GM10847 (cell line): ENCODE measurements around the gene ZEB2.

Experiments used
- POLR2A ChIP-seq: IDR thresholded peaks from 2 replicates; pipeline ENCODE4 v1.6.1; 2011; ENCODE audit not compliant: insufficient read length; ENCODE audit errors: extremely low read depth

Gene ZEB2

DNA sequence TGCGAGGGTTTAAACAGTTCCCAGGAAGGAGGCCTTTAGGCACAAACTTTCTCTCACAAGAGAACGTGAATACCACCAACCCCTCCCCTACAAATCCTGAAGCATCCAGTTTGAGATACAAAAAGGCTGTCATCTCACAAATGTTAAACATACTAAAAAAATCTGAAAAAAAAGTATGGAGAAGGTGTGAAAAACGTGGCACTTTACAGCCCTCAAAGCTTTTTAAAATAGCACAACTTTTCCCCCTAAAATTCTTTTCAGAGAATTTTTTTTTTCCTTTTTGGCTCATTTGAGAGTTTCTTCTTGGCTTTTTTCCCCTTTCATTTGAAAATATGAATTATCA lies 10.1 kb downstream of the ZEB2 start:
- TF ChIP-seq POLR2A, result no peak

DNA sequence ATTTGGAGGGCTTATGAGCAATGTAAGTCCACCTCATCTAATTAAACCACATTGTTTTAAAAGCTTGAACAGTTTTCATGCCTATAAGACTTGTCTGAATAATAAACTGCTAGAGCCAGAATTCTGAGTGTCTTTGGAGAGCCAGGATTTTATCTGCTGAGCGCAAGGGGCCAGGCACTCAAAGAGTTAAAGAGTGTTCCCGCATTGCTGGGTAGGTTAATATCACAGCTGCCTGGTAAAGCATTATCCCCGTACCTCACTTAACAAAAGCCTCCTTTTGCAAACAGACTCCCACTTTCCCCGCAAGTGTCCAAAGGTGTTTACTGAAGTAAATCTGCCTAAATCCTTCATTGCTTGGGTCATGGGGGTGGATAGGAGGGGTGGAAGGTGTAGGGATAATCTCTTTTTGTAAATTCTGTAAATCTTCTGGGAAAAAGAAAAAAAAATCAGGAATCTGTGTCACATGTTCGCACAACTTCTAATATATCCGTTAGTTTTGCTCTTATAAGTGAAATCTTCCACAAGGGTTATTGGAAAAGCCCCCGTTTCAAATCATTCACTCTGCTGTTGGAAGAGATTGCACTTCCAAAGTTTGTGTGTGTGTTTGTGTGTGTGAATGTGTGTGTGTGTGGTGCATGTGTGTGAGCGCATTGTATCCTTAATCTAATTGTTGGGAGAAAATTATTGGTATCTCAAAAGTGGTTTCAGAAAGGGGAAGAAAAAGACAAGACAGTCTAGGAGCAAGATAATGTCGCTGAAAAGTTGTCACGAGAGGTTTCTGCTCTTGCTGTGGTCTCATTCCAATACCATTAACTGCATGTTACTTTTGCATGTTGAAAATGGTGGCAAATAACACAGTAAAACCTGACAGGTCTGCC lies 10.7 kb downstream of the ZEB2 start:
- no peak for TF ChIP-seq POLR2A

DNA sequence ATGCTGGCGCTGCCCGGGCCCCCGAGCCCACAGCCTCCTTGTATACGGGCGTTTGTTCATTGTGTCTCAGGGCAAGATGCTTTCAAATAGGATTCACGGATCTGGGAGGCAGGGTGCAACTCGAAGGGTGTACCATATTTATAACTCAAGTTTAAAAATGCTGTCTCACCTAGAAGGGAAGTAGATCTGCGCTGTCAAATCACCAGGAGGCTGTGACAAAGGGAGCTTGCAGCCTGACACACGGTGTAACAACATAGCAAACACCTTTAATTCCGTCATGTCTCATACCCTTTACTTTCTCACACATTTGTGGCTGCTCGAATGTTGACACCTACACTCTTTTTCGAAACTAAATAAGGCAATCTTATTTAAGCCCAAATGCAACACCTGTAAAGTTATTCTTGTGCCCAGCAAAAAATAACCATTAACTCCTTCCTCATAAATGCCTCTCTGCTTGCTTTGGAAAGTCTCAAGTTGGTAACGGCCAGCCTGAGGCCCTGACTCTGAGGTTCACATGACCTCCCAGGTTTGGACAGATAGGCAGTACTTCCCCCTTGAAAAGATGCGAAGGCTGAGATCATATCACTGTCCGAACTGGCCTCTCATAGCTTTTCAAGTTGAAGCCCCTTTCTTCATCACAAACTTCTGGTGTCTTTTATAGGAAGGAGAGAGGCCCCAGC lies 11.6 kb downstream of the ZEB2 start:
- no peak for TF ChIP-seq POLR2A

DNA sequence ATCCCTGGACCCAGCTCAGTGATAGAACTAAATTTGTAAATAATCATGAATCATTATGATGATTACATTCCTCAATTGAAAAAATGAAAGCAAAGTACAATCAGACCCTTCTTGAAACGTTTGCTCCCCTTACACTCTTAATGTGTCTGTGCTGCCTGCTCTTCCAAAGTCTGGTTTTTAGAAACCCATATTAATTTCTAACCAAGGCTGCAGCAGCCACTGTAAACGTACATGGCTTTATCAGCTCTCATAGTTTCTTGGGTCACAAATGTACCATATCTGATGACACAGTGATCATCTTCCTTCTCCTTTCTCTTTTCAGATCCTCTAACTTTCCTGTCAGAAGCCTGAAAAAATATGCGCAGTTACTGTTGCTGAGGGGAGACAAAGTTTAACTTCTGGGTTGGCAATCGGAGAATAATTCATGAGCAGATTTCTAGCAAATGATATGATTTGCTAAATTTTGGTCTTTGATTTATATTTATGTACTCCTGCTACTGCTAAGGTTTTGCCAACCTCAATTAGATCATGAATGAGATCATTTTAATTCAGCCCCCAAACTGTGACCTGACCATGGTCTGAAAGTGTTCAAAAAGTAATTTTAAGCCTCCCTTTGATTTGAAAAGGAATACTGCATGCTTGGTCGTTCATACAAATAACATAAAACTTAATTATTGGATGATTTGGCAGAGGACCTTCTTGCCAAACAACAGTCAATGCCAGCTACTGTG lies 12.3 kb downstream of the ZEB2 start:
- no peak for TF ChIP-seq POLR2A

DNA sequence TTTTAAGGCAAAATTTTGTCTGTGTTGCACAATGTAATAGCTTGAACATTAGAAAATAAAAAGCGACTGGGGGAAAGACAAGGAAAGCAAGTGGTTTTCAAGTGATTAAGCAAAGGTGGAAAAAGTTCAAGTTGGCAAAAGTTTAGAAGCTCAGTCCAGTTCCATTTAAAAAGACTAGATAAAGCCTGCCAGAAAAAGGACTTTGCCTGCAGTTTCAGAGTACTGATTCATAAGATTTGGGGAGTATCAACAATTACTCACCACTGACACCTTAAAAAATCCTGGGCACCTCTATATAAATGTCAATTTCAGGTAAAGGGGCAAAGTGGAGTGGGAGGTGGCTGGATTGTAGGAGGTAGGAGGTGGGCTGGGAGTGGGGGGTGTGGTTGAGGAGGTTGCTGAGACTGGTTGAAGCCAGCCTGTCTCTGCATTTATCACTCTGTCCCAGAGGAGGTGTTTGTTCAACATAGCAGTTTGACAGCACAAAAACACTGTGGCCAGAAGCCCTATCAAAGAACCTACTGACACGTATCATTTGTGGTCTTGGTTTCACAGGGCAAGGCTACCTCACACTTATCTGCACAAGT lies 14.6 kb downstream of the ZEB2 start:
- no peak for TF ChIP-seq POLR2A

DNA sequence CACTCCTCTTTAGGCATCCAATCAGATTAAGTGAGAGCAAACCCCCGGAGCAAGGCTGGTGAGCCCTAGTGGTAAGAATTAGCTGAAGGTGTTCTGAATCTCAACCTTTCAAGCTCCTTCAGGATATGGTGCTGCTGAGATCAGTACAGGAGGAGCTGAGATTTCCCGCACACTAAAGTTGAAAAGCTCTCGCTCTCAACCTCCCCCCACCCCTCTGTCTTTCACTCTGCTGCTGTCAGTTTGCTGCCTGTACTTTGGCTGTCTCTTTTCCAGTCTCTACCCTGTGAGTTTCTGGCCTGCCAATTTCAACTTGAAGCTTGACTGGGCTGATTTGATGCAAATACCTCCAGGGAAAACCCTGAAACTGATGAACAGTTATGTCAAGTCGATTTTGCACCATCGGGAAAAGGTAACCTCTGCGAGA lies 15.7 kb downstream of the ZEB2 start:
- no peak for TF ChIP-seq POLR2A

DNA sequence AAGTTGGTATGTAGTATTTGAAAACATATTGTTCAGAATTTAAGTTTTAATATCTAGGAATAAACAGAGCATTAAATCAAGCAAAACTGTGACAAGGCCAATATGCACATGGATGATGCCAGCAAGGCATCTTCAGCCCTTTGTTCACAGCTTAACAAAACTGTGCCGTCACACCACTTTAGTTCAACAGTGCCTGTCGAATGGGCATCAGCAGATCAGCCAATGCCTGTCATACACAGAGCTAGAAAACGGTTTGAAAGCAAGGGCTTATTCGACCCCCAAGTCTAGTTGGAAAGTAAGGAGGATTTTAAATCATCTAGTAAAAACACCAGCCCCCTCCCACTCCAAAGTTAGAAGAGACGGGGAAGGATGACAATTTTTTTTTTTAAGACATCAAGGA lies 16.7 kb downstream of the ZEB2 start:
- no peak for TF ChIP-seq POLR2A

DNA sequence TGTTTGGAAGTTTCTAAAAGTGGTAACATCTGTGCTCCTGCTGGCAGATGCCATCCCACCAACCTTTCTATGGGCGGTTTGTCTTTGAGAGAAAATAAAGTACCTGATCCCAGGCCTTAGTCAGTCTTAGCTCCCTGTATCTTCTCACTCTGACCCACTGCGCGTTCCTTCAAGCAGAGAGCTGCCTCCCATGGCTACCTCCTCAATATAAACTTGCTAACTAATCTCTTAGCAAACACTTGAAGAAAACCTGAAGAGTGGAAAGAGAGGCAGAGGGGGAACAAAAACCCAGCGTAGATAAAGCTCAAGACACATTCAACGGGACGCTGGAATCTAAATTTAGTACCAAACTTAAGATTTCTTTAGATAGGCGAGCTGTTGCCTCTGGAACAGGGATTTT lies 17.6 kb downstream of the ZEB2 start:
- no peak for TF ChIP-seq POLR2A

DNA sequence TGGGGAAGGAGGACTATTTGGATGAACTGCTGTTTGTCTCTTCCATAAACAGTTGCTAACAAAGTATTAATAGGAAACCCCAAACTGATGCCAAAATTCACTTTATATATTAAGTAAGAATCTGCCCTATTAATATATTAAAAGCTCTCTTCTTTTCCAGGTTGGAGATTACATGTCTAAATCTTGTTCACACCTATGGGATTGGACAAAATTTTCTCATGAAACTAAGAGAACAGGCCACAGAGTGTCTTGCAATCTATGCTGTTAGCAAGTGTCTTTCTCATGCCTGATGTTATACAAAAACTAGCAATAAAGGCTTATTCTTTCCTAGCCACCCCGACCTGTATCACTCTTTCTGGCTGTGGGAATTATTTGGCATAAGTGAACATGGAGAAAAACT lies 18.3 kb downstream of the ZEB2 start:
- no peak for TF ChIP-seq POLR2A

DNA sequence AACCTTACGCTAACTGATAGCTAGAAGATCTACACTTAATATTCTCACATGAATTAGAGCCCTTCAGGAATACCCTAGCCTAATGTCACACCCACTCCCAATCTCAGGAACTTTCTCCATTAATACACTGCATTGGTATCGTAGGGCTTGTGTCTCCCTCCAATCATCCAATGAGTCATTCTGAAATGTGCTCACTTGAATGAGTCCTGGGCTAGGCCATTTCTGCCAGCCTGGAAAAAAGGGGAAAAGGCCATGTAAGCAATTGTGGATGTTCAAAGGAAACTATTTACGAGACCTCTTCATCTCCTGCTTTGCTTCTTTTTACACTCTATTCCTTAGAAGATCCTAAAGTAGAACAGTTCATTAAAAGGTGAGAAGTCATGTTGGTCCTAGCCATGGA lies 18.8 kb downstream of the ZEB2 start:
- TF ChIP-seq POLR2A, result no peak

DNA sequence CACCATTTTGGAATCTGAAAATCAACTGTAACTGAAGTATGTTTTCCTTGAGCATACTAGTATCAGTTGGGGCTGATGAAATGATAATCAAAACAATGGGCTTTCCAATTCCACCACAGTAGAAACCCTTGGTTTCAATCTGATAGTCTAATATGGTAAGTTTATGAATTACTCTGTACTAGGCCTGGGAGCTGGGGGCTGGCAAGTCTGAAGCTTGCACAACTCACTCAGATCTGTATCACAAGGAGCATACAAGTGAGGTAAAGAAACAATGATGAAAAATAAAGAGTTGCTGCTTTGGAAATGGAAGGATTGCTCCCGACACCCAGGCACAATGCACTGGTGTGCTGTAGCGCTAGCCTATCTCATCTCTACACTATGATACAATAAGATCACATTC lies 19.4 kb downstream of the ZEB2 start:
- TF ChIP-seq POLR2A, result no peak

DNA sequence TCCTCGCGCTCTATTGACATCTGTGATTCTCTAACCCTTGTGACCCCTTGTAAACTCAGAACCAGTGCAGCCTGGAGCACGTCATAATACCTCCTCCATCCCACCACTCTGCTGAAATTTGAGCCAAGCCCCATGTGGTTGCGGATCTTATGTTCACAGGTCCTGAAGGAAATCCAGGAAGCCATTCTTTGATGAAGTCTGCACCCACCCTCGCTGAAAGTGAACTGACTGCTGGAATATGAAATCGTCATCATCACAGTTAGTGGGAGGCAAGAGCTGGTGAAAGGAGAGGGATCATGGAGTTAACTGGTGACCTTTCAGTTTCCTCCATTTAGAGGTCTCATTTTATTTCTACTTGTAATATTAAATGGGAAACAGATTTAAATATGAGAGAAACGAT lies 21.6 kb downstream of the ZEB2 start:
- TF ChIP-seq POLR2A, result no peak

DNA sequence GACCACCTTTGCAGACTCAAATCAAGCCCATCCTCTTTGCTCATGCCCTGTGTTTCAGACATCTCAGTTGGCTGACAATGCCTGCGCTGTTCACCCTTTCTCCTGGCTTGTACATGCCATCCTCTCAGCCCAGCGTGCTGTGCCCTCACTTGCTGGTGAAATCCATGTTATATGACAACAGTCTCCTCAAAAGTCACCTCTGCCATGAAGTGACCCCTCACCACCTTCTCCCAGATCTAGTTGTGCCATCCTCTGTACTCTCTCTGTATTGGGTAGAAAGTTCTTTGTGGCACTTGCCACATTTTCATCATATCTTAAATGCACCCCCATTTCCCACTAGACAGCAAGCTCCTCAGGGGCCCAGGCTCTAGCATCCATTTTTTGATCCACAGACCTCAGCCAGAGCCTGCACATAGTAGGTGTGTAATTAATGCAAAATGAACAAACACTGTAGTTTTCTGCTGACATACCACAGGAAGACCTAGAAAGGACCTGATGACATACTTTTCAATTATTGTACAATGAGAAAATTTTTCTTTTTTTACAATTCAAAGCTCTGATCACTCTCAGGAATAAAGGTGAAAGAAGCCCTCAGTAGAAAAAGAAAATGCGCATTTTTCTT lies 22.8 kb downstream of the ZEB2 start:
- no peak for TF ChIP-seq POLR2A

DNA sequence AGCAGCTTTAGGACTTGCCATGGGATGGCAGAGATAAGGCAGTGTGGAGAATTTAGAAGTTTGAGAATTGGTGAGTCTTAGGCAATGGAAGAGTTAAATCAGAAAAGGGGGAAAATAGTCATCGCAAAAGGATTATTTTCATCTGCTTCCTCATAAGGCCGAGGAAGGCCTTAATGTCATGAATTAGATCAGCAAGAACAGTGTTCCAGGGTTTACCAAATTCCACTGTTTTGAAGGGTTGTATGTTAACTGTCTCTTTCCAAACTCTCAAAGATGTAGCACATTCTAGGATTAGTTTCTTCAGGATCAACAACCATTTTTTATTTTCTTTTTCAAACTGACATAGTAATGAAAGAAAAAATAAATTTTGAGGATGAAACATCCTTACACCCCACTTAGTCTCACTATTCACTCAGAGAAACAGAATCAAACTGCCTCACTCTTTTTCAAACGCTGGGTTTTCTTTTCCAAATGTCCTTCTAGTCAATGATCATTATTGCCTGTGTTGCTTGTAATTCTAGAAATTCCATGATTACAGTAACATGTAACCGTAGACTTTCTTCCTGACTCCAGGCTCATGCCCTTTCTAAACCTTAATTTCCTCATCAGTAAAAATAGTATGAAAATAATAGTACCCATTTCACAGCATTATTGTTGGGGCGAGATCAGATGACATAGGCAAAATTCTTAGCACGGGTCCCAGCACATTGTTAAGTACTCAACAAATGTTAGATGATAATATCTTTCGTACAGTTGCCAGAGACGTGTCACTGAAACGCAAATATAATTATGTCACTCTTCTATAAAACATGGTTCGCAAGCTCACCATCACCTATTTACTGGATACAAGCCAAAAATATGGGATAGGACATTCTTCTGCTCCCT lies 23.6 kb downstream of the ZEB2 start:
- TF ChIP-seq POLR2A, result no peak
